OCI-LY7 (cell line): Measurements from ENCODE around the gene NUP88.

ENCODE experiments used
- EZH2phosphoT487 ChIP-seq: fragments of 200-600 bp; sonication (generic); IDR thresholded peaks from 2 replicates; pipeline ENCODE4 v1.6.1; 2018; ENCODE audit warnings: low read depth, borderline replicate concordance, mild to moderate bottlenecking, mixed run types, antibody characterized with exemption, low read length, moderate library complexity, mixed read lengths
- TF ChIP-seq, protein P1 (sequence below): fragments of 200-600 bp; sonication (generic); conservative IDR thresholded peaks from 2 replicates; pipeline ENCODE4 v1.5.1; 2014; ENCODE audit warnings: mild to moderate bottlenecking, antibody characterized with exemption, low read length, moderate library complexity, mixed read lengths

DNA sequence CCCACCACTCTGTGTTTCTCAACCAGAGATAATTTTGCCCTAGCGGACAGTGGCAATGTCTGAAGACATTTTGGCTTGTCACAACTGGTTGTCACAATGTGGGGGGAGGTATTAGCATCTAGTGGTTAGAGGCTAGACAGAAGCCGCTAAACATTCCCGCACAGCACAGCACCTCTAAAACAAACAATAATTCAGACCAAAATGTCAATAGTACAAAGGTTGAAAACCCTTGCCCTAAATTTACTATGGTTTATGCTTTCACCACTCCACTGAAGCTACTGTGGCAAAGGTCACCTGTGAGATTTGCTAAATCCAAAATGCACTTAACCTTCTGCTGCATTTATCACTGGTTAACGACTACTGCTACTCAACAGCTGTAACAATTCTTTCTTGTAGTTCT lies 14.1 kb downstream of the NUP88 start:
- TF ChIP-seq, protein P1, sequence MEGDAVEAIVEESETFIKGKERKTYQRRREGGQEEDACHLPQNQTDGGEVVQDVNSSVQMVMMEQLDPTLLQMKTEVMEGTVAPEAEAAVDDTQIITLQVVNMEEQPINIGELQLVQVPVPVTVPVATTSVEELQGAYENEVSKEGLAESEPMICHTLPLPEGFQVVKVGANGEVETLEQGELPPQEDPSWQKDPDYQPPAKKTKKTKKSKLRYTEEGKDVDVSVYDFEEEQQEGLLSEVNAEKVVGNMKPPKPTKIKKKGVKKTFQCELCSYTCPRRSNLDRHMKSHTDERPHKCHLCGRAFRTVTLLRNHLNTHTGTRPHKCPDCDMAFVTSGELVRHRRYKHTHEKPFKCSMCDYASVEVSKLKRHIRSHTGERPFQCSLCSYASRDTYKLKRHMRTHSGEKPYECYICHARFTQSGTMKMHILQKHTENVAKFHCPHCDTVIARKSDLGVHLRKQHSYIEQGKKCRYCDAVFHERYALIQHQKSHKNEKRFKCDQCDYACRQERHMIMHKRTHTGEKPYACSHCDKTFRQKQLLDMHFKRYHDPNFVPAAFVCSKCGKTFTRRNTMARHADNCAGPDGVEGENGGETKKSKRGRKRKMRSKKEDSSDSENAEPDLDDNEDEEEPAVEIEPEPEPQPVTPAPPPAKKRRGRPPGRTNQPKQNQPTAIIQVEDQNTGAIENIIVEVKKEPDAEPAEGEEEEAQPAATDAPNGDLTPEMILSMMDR: no peak
- TF ChIP-seq EZH2phosphoT487: no peak
